ENCODE data around the gene PLA2G4B. TPM values are rescaled to one million over a fixed set of nuclear protein-coding genes. Genes with fewer than 3 reads are reported as not detected.

PLA2G4B gene
- total RNA-seq, 3 donors from 2014 or later (not counting 1 experiment from before 2014, with no cell fraction given), result 15.2 to 17.5 (median 17.4) TPM

- H3K9me3 Mint-ChIP-seq, result no peaks in the 10 kb centered on the region
- no peak overlapping the region for H3K4me3 Mint-ChIP-seq
- no peak overlapping the region for H3K4me3 ChIP-seq (ENCODE audit: low read length)
- ATAC-seq (no peak), DNase-seq (no peak)
- H3K9me3 ChIP-seq (ENCODE audit: control insufficient read depth, insufficient read depth, low read length), result no peaks in the 10 kb centered on the region
- intact Hi-C loops (cut with micrococcal nuclease), result no loop called here
- H3K4me1 ChIP-seq (ENCODE audit: control insufficient read depth, insufficient read depth, low read length), result no peaks in the 10 kb centered on the region
- WGBS (ENCODE audit: insufficient coverage), result 97% methylated on average over 2 of the region's 3 CpGs
- H3K27me3 Mint-ChIP-seq (ENCODE audit: low read depth in 2 of 2), result no peaks in the 10 kb centered on the region
- peaks cover 6% of the 10 kb centered on the region for H3K36me3 ChIP-seq (ENCODE audit: control insufficient read depth, insufficient read depth, low read length)
- H3K36me3 Mint-ChIP-seq, result no peaks in the 10 kb centered on the region
- no peak overlapping the region for H3K27ac Mint-ChIP-seq
- TF ChIP-seq, protein P1, sequence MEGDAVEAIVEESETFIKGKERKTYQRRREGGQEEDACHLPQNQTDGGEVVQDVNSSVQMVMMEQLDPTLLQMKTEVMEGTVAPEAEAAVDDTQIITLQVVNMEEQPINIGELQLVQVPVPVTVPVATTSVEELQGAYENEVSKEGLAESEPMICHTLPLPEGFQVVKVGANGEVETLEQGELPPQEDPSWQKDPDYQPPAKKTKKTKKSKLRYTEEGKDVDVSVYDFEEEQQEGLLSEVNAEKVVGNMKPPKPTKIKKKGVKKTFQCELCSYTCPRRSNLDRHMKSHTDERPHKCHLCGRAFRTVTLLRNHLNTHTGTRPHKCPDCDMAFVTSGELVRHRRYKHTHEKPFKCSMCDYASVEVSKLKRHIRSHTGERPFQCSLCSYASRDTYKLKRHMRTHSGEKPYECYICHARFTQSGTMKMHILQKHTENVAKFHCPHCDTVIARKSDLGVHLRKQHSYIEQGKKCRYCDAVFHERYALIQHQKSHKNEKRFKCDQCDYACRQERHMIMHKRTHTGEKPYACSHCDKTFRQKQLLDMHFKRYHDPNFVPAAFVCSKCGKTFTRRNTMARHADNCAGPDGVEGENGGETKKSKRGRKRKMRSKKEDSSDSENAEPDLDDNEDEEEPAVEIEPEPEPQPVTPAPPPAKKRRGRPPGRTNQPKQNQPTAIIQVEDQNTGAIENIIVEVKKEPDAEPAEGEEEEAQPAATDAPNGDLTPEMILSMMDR (IDR thresholded peaks at IDR 0.05), result no peak
- no peaks in the 10 kb centered on the region for H3K27me3 ChIP-seq (ENCODE audit: control insufficient read depth, insufficient read depth, low read length)
- no peak overlapping the region for H3K27ac ChIP-seq (ENCODE audit: low read length)
- peaks cover 14 to 17% of the 10 kb centered on the region in 2 donors for H3K4me1 Mint-ChIP-seq
Measured at GRCh38 chr15:41801185-41801584, 37.5 kb upstream of the PLA2G4B start.

- H3K36me3 Mint-ChIP-seq, result no peaks in the 10 kb centered on the region
- WGBS (ENCODE audit: insufficient coverage), result no CpG with 5 or more reads among the region's 3 CpGs
Measured at GRCh38 chr15:41801850-41802455, 36.7 kb upstream of the PLA2G4B start.

GRCh38 chr15:41804361-41804760 is 34.3 kb upstream of the PLA2G4B start:
- Mint-ChIP-seq H3K27ac (peak overlapping the region in 1 of 2 donors; percentile 67), H3K4me3 (no peak overlapping the region), H3K9me3 (no peaks in the 10 kb centered on the region), H3K4me1 (peaks cover 8 to 9% of the 10 kb centered on the region in 2 donors), H3K36me3 (no peaks in the 10 kb centered on the region), H3K27me3 (ENCODE audit: low read depth in 2 of 2) (no peaks in the 10 kb centered on the region)
- intact Hi-C loops (cut with micrococcal nuclease), result no loop called here
- Histone ChIP-seq H3K9me3 (ENCODE audit: control insufficient read depth, insufficient read depth, low read length) (no peaks in the 10 kb centered on the region), H3K27ac (ENCODE audit: low read length) (no peak overlapping the region), H3K27me3 (ENCODE audit: control insufficient read depth, insufficient read depth, low read length) (no peaks in the 10 kb centered on the region), H3K36me3 (ENCODE audit: control insufficient read depth, insufficient read depth, low read length) (peaks cover 6% of the 10 kb centered on the region), H3K4me3 (ENCODE audit: low read length) (no peak overlapping the region), H3K4me1 (ENCODE audit: control insufficient read depth, insufficient read depth, low read length) (no peaks in the 10 kb centered on the region)
- TF ChIP-seq, protein P1 (IDR thresholded peaks at IDR 0.05), result no peak
- DNase-seq (no peak), ATAC-seq (no peak)
- 97% methylated on average over 2 of the region's 2 CpGs for WGBS (ENCODE audit: insufficient coverage)

More at GRCh38 chr15:41801850-41802455, 36.7 kb upstream of the PLA2G4B start:
- ATAC-seq (no peak), DNase-seq (no peak)
- peaks cover 11 to 12% of the 10 kb centered on the region in 2 donors for H3K4me1 Mint-ChIP-seq
- no peaks in the 10 kb centered on the region for H3K9me3 Mint-ChIP-seq
- Histone ChIP-seq H3K9me3 (ENCODE audit: control insufficient read depth, insufficient read depth, low read length) (no peaks in the 10 kb centered on the region), H3K4me3 (ENCODE audit: low read length) (no peak overlapping the region), H3K27me3 (ENCODE audit: control insufficient read depth, insufficient read depth, low read length) (no peaks in the 10 kb centered on the region), H3K36me3 (ENCODE audit: control insufficient read depth, insufficient read depth, low read length) (peaks cover 6% of the 10 kb centered on the region), H3K4me1 (ENCODE audit: control insufficient read depth, insufficient read depth, low read length) (no peaks in the 10 kb centered on the region), H3K27ac (ENCODE audit: low read length) (no peak overlapping the region)
- H3K4me3 Mint-ChIP-seq, result no peak overlapping the region
- no peaks in the 10 kb centered on the region for H3K27me3 Mint-ChIP-seq (ENCODE audit: low read depth in 2 of 2)
- intact Hi-C loops (cut with micrococcal nuclease), result no loop called here
- no peak overlapping the region for H3K27ac Mint-ChIP-seq
- TF ChIP-seq, protein P1 (IDR thresholded peaks at IDR 0.05), result no peak
